Astrocyte of the spinal cord (primary cell): ENCODE data around the gene CALCOCO1.

ENCODE experiments used
- DNase-seq: peaks from one replicate; pipeline ENCODE4 v3.0.0; 2011; ENCODE audit warnings: low read depth, low spot score
- H3K4me3 ChIP-seq: 2 replicates; pipeline ENCODE4 v1.5.1; 2011; ENCODE audit warnings: low read depth, mild to moderate bottlenecking, low read length, moderate library complexity
- CTCF ChIP-seq: IDR thresholded peaks from 2 replicates; pipeline ENCODE4 v1.5.1; 2012; ENCODE audit warnings: low read depth, mild to moderate bottlenecking, low read length, inconsistent platforms
- in situ Hi-C: cut with HindIII; loops from 2 replicates; pipeline ENCODE4 v1.10.0; 2017; ENCODE audit warnings: low sequenced_read_pairs

CALCOCO1 gene

GRCh38 chr12:53752621-53753020, 25.4 kb upstream of the CALCOCO1 start:
- no peak for TF ChIP-seq CTCF
- in situ Hi-C loops, result no loop called here
- no peak overlapping the region for H3K4me3 ChIP-seq
- no peak for DNase-seq

GRCh38 chr12:53752192-53752601, 24.9 kb upstream of the CALCOCO1 start:
- no peak for TF ChIP-seq CTCF
- in situ Hi-C loops, result no loop called here
- no peak for DNase-seq
- H3K4me3 ChIP-seq, result no peak overlapping the region

GRCh38 chr12:53751336-53752191, 24.3 kb upstream of the CALCOCO1 start, which contains the start of gene CISTR:
CISTR (minus strand) TSS chr12:53751979.
- in situ Hi-C loops, result no loop called here
- peak within 1 kb of the TSS; percentile 17 for H3K4me3 ChIP-seq
- TF ChIP-seq CTCF, result no peak
- DNase-seq, result no peak

GRCh38 chr12:53750812-53751335, 23.6 kb upstream of the CALCOCO1 start:
- TF ChIP-seq CTCF, result no peak
- in situ Hi-C loops, result no loop called here
- no peak overlapping the region for H3K4me3 ChIP-seq
- DNase-seq, result no peak

GRCh38 chr12:53749986-53750811, 22.9 kb upstream of the CALCOCO1 start:
- no peak for TF ChIP-seq CTCF
- H3K4me3 ChIP-seq, result no peak overlapping the region
- in situ Hi-C loops, result no loop called here
- no peak for DNase-seq

- no peak overlapping the region for H3K4me3 ChIP-seq
- in situ Hi-C loops, result no loop called here
- no peak for DNase-seq
- TF ChIP-seq CTCF, result no peak
Measured at GRCh38 chr12:53748072-53748840, 21.0 kb upstream of the CALCOCO1 start.
